ENCODE measurements around the gene CKB.

GRCh38 chr14:103507751-103508150, 14.9 kb downstream of the CKB start:
- TF ChIP-seq, protein P1, sequence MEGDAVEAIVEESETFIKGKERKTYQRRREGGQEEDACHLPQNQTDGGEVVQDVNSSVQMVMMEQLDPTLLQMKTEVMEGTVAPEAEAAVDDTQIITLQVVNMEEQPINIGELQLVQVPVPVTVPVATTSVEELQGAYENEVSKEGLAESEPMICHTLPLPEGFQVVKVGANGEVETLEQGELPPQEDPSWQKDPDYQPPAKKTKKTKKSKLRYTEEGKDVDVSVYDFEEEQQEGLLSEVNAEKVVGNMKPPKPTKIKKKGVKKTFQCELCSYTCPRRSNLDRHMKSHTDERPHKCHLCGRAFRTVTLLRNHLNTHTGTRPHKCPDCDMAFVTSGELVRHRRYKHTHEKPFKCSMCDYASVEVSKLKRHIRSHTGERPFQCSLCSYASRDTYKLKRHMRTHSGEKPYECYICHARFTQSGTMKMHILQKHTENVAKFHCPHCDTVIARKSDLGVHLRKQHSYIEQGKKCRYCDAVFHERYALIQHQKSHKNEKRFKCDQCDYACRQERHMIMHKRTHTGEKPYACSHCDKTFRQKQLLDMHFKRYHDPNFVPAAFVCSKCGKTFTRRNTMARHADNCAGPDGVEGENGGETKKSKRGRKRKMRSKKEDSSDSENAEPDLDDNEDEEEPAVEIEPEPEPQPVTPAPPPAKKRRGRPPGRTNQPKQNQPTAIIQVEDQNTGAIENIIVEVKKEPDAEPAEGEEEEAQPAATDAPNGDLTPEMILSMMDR (IDR thresholded peaks at IDR 0.05), result no peak
- no peak for TF ChIP-seq EZH2 (IDR thresholded peaks at IDR 0.05; ENCODE audit: borderline replicate concordance, insufficient read depth, low read depth, low read length, poor library complexity, severe bottlenecking)
